GM12891 (cell line): ENCODE results near the gene OSBP2.

Experiments used
- POLR2A ChIP-seq: IDR thresholded peaks from 2 replicates; pipeline ENCODE4 v1.6.1; 2011; ENCODE audit warnings: low read depth, low read length, control low read depth
- POLR2AphosphoS5 ChIP-seq: IDR thresholded peaks from 2 replicates; pipeline ENCODE4 v1.6.1; 2011; ENCODE audit warnings: low read depth, low read length, control low read depth
- SPI1 ChIP-seq: IDR thresholded peaks from 2 replicates; pipeline ENCODE4 v1.6.1; 2011; ENCODE audit warnings: low read depth, low read length, control low read depth
- TAF1 ChIP-seq: IDR thresholded peaks from 2 replicates; pipeline ENCODE4 v1.6.1; 2011; ENCODE audit warnings: low read depth, low read length, control low read depth

DNA sequence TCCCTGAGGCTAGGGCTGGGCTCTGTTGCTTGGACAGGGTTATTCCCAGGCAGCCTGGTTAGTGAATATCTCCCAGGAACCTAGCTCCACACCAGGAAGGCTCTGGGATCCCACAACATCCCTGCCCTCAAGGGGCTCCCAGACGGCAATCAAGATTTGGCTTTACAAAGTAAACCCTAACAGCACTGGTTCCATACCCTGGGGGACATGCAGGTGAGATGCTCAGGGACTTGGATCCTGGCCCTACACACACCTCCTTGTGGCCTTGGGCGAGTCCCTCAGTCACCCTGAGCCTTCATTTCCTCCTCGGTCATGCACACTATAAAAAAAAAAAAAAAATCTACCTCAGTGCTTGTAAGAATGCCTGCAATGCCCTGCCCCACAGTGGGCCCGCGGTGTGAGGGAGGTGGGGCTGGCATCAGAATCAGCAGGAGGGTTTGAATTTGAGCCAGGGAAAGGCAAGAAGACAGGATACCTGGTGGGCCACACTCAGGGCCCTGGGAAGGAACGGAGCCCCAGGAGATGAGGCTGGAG lies 187.6 kb downstream of the OSBP2 start:
- TF ChIP-seq POLR2A (no peak), POLR2AphosphoS5 (no peak), TAF1 (no peak), SPI1 (no peak)
